Measurements from ENCODE around the gene ALDH7A1.

The ALDH7A1 gene

DNA sequence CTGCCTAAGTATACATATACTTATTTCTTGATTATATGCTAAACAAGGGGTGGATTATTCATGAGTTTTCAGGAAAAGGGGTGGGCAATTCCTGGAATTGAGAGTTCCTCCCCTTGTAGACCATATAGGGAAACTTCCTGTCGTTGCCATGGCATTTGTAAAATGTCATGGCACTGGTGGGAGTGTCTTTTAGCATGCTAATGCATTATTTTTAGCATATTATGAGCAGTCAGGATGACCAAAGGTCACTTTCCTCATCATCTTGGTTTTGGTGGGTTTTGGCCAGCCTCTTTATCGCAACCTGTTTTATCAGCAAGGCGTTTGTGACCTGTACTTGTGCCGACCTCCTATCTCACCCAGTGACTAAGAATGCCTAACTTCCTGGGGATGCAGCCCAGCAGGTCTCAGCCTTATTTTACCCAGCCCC is 80.9 kb downstream of the ALDH7A1 start:
- no peak for DNase-seq (ENCODE audit: low read depth)
- no peak overlapping the region for H3K4me3 ChIP-seq (ENCODE audit: low read depth, low read length)
- TF ChIP-seq, protein P1, sequence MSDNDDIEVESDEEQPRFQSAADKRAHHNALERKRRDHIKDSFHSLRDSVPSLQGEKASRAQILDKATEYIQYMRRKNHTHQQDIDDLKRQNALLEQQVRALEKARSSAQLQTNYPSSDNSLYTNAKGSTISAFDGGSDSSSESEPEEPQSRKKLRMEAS (IDR thresholded peaks at IDR 0.05; ENCODE audit: low read depth, low read length): no peak
- TF ChIP-seq, protein P2, sequence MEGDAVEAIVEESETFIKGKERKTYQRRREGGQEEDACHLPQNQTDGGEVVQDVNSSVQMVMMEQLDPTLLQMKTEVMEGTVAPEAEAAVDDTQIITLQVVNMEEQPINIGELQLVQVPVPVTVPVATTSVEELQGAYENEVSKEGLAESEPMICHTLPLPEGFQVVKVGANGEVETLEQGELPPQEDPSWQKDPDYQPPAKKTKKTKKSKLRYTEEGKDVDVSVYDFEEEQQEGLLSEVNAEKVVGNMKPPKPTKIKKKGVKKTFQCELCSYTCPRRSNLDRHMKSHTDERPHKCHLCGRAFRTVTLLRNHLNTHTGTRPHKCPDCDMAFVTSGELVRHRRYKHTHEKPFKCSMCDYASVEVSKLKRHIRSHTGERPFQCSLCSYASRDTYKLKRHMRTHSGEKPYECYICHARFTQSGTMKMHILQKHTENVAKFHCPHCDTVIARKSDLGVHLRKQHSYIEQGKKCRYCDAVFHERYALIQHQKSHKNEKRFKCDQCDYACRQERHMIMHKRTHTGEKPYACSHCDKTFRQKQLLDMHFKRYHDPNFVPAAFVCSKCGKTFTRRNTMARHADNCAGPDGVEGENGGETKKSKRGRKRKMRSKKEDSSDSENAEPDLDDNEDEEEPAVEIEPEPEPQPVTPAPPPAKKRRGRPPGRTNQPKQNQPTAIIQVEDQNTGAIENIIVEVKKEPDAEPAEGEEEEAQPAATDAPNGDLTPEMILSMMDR (IDR thresholded peaks at IDR 0.05; ENCODE audit: low read depth, low read length): no peak
- no peak for TF ChIP-seq POLR2A (IDR thresholded peaks at IDR 0.05; ENCODE audit: extremely low read depth, insufficient read length)
- no peak for TF ChIP-seq MYC (IDR thresholded peaks at IDR 0.05; ENCODE audit: low read depth, low read length)

DNA sequence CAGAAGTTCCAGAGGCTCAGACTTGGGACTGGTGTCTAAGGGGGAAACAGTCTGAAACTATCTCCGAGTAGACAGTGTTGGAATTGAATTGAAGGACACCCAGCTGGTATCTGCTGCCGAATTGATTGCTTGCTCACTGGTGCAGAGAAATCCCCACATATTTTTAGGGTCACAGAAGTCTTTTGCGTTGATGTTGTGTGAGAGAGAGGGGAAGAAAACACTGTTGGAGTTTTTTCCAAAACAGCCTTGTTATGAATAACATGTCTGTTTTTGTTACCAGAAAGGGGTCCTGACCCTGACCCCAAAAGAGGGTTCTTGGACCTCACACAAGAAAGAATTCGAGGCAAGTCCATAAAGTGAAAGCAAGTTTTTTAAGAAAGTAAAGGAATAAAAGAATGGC is 81.3 kb downstream of the ALDH7A1 start:
- no peak overlapping the region for H3K4me3 ChIP-seq (ENCODE audit: low read depth, low read length)
- TF ChIP-seq, protein P2 (IDR thresholded peaks at IDR 0.05; ENCODE audit: low read depth, low read length): no peak
- TF ChIP-seq, protein P1 (IDR thresholded peaks at IDR 0.05; ENCODE audit: low read depth, low read length): no peak
- no peak for TF ChIP-seq MYC (IDR thresholded peaks at IDR 0.05; ENCODE audit: low read depth, low read length)
- TF ChIP-seq POLR2A (IDR thresholded peaks at IDR 0.05; ENCODE audit: extremely low read depth, insufficient read length): no peak
- DNase-seq (ENCODE audit: low read depth): no peak

DNA sequence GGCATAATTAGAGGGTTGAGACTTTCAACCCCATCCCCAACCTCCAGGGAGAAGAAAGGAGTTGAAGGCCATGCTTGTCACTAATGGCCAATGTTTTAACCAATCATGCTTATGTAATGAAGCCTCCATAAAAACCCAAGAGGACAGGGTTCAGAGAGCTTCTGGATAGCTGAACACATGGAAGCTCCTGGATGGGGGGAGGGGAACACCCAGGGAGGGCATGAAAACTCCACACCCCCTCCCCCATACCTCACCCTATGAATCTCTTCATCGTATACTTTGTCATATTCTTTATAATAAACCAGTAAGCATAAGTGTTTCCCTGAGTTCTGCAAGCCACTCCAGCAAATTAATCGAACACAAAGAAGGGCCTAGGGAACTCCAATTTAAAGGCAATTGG is 81.7 kb downstream of the ALDH7A1 start:
- H3K4me3 ChIP-seq (ENCODE audit: low read depth, low read length): no peak overlapping the region
- TF ChIP-seq, protein P2 (IDR thresholded peaks at IDR 0.05; ENCODE audit: low read depth, low read length): no peak
- TF ChIP-seq, protein P1 (IDR thresholded peaks at IDR 0.05; ENCODE audit: low read depth, low read length): no peak
- TF ChIP-seq POLR2A (IDR thresholded peaks at IDR 0.05; ENCODE audit: extremely low read depth, insufficient read length) (no peak), MYC (IDR thresholded peaks at IDR 0.05; ENCODE audit: low read depth, low read length) (no peak)
- DNase-seq (ENCODE audit: low read depth): no peak

DNA sequence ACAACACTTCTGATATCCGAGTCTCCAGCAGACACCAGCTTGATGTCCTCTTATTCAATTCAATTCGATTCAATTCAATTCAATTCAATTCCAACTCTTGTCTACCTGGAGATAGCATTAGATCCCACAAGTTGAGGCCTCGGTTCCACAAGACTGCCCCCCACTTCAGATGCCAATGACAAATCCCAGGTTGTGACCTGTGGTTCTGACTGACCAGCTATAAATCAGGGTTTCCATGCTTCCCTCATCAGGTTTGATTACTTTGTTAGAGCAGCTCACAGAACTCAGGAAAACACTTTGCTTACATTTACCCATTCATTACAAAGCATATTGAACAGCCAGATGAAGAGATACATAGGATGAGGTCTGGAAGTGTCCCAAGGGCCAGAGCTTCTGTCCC is 82.6 kb downstream of the ALDH7A1 start:
- H3K4me3 ChIP-seq (ENCODE audit: low read depth, low read length): no peak overlapping the region
- DNase-seq (ENCODE audit: low read depth): no peak
- TF ChIP-seq MYC (IDR thresholded peaks at IDR 0.05; ENCODE audit: low read depth, low read length) (no peak), POLR2A (IDR thresholded peaks at IDR 0.05; ENCODE audit: extremely low read depth, insufficient read length) (no peak)
- TF ChIP-seq, protein P2 (IDR thresholded peaks at IDR 0.05; ENCODE audit: low read depth, low read length): no peak
- TF ChIP-seq, protein P1 (IDR thresholded peaks at IDR 0.05; ENCODE audit: low read depth, low read length): no peak

DNA sequence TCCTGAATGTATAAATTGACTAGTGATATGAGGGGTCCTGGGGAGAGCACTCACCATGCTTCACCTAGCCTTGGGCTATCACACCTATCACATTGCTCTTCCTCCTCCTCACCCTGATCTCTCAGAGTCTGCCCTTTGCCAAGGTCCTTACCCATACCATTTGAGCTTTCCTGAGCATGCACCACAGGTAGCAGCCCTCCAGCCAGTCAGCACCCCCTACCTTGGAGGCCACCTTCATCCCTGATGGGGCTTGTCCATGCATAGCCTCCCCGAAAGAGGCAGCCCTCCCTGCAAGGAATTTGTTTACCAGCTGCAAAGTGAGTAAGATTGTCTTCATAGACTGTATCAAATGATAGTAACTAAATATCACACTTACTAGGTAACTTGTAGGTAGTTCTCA is 83.1 kb downstream of the ALDH7A1 start:
- DNase-seq (ENCODE audit: low read depth): no peak
- H3K4me3 ChIP-seq (ENCODE audit: low read depth, low read length): no peak overlapping the region
- TF ChIP-seq, protein P1 (IDR thresholded peaks at IDR 0.05; ENCODE audit: low read depth, low read length): no peak
- TF ChIP-seq MYC (IDR thresholded peaks at IDR 0.05; ENCODE audit: low read depth, low read length): no peak
- no peak for TF ChIP-seq POLR2A (IDR thresholded peaks at IDR 0.05; ENCODE audit: extremely low read depth, insufficient read length)
- TF ChIP-seq, protein P2 (IDR thresholded peaks at IDR 0.05; ENCODE audit: low read depth, low read length): no peak

Measured in NB4 (cell line).